Kidney tubule cell (primary cell): ENCODE data around the gene C6orf15.
A peak's percentile ranks its signal among the peaks of the same experiment; 100 is the strongest.

Experiments
- DNase-seq: peaks from one replicate; pipeline ENCODE4 v3.0.0-alpha.2; 2018; ENCODE audit warnings: low spot score

The C6orf15 gene

GRCh38 chr6:31112478-31112877, at the start of gene C6orf15:
TSS of gene C6orf15 (minus strand) at chr6:31112575. CDS start at chr6:31112555, 20 bp downstream.
- no peak for DNase-seq

GRCh38 chr6:31161216-31162126, 49.1 kb upstream of the C6orf15 start:
- DNase-seq: no peak

DNA sequence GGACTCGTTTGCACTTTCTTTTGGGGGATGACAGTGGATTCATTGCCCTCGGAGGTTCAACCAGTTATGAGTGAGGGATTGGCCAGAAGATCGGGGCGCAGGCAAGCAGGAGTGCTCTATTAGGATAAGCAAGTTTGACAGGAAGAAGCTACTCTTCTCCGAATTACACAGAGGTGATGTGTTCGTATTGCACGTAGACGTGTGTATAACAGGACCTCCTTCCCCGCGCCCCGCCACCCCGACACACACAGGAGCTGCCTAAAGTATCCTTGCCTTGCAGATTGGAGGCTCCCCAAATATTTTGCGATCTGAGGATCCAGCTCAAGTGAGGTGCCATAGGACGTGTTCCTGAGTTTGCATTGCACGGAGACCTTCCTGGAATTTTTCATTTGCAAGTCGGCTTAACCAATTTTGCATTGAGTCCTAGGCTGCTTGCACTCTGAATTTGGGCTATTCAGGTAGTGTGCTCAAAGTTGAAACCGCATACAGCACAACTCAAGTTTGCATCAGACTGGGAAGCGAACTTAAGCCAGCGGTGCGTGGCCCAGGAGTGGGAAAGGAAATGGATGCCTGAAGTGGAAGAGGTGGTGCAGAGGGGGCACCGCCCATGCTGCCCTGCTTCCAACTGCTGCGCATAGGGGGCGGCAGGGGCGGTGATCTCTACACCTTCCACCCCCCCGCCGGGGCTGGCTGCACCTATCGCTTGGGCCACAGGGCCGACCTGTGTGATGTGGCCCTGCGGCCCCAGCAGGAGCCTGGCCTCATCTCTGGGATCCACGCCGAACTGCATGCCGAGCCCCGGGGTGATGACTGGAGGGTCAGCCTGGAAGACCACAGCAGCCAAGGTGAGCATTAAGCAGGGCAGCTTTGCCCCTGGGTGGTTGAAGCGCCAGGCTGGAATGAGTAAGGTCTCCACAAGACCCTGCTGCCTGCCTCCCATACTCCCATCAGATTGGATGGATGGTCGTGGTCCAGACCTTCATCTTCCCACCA, 46.8 kb upstream of the C6orf15 start:
- DNase-seq: peak; percentile 57

GRCh38 chr6:31158140-31158862, 45.9 kb upstream of the C6orf15 start, which contains the start of gene TCF19:
TSS of gene TCF19 (plus strand) at chr6:31158589. CDS start at chr6:31159470, 881 bp downstream.
- DNase-seq: peak; percentile 99

DNA sequence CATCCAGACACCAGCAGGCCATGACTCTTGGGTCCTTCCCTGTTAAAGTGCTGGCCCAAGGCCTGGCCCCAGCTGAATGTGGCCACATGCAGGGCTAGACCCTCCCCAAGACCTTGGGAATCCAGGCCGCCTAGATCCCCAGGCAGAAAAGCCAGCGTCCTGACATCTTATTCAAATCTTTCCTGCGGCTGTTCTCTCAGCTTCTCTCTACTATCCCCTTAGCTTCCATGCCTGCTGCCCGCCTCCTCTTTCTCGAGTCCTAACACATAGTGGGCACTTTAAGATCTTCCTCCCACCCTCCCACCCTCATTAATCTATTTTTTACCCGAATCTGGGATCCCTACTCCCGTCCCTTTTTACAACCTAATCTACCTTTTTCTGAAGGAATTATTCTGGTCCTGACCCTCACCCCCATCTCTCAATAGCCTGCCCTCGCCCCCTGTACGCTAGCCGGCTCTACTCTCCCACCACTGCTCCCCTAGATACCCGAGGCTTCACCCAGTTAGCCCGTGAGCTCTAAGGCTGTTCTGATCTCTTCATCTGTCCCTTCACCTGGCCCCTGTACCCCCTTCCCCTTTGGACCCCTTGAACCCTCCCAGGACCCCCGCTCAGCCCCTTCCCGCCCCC, 45.3 kb upstream of the C6orf15 start, which contains the start of gene CCHCR1:
CCHCR1 (minus strand) TSS at position 290 of the 627 bp plus-strand sequence; CDS start at position 88, 202 bp downstream.
- DNase-seq: no peak

DNA sequence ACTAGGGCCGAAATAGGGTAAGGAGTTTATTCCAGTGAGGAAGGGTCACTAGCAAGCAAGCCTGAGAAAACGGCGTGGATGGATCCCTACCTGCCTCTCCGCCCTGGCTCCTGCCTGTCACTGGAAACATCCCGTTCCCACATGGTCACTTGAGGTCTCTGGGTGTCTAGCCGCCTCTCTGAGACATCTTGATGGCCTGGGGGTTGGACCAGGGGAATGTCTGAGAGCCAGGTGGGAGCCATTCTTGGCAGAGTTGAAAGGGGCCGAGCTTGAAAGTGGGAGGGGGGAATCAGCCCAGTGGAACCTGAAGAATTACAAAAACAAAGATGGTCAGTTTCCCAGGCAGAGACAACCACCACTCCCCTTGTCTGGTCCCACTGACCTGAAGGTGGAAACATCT, 44.3 kb upstream of the C6orf15 start:
- no peak for DNase-seq

DNA sequence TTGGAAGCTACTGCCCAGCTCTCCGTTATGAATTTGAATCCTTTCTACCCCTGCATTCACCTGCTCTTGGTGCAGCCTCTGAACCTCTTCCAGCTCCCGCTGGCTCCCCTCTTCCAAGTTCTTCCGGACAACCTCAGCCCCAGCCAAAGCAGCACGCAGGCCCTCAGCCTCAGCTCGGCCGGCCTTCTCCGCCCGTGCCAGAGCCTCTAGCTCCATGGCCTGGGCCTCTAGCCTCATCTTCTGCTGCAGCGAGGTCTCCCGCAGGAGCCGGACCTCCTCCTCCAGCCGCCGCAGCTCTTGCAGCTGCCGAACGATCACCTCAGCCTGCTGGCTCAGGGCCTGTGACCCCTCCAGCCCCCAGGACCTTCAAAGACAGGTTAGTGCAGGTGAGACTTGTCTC, 42.1 kb upstream of the C6orf15 start:
- no peak for DNase-seq

- DNase-seq: peak; percentile 81
Measured at GRCh38 chr6:31152781-31153180, 40.4 kb upstream of the C6orf15 start.

DNA sequence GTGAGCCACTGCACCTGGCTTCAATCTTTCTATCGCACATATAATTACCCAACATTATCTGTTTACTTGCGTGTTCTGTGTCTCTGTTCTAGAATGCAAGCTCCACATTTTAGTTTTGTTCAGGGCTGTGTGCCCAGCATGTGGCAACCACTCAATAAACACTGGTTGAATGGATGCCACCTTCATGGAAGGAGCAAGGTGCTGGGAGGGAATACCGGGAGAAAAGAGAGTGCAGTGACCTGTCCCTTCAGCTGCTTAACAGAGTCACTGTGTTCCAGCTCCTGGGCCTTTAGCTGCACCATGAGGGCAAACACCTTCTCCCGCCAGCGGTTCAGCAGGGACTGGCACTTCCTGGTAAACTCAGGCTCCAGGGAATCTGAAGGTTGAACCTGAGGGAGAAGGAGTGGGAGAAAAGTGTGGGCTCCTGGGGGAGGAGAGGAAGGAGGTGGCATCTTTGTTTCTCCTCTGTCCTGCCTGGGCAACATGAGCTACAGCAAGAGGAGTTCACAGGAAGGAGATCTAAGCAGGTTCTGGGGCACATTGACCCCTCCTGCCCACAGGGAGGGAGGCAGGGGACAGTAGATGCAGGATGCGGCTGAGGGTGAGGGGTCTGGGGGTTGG, 37.6 kb upstream of the C6orf15 start:
- no peak for DNase-seq

DNA sequence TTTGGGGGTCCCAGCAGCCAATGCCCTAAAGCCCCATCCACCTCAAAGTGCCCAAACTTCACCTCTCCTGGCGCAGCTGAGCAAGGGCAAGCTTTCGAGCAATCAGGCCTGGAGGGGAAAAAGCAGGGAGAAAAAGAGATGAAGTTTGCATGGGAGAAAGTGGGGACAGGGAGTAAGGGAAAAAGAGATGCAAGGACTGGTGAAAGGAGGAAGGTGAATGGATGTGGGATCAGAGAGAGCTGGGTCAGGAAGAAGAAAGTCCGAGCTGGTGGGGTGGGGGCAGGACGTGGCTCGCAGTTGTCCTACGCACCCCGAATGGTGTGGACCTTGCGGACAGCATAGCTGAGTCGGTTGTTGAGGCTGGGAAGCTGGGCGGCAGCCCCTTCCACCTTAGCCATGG, 33.0 kb upstream of the C6orf15 start:
- DNase-seq: no peak

GRCh38 chr6:31144970-31145340, 32.6 kb upstream of the C6orf15 start:
- DNase-seq: no peak

DNA sequence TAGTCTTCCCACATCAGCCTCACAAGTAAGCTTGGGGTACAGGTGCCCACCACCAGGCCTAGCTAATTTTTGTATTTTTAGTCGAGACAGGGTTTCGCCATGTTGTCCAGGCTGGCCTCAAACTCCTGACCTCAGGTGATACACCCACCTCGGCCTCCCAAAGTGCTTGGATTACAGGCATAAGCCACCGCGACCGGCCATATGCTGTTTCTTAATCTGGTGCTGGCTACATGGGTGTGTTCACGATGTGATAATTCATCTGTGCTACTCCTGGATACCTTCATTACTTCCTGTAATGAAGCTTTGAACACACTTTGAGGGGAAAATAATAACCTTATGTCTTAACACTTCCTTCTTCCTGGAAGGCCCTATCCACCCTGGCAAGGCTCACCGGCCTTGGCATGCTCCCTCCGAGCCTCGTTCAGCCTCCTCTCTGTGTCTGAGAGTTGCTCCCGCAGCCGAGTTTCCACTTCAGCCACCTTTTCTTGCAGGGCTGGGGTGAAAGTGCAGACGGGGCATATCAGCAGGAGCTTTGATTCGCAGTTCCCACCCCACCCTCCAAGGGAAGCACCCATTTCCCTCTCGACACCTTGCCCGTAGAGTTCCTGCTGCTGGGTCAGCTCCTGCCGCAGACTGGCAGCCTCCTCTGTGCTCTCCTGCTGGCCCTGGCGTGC, 32.1 kb upstream of the C6orf15 start:
- DNase-seq: no peak

GRCh38 chr6:31143148-31143547, 30.8 kb upstream of the C6orf15 start:
- DNase-seq: peak; percentile 67

GRCh38 chr6:31142361-31142761, 30.0 kb upstream of the C6orf15 start:
- DNase-seq: no peak

- DNase-seq: no peak
Measured at GRCh38 chr6:31140643-31141042, 28.3 kb upstream of the C6orf15 start.

- DNase-seq: peak; percentile 91
Measured at GRCh38 chr6:31139599-31139998, 27.2 kb upstream of the C6orf15 start.

DNA sequence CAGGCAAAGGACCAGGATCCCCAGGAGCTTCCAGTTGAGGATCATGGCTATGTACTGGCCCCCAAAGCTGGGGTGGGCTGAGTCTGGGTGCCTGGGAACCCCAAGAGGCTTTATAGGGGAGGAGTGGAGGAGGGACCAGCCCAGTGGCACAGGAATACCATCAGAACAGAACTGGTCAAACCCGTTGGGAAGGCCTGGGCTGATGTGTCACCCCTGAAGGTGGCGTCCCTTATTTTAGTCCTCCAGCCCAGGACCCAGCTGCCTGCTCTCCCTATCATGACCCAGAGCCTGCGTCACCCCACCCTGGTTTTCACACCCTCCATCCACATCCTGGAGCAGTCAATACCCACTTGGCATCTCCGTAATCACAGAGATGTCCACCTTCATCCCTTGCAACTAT, 26.6 kb upstream of the C6orf15 start, which contains the start of gene PSORS1C2:
PSORS1C2 (minus strand) TSS at position 85 of the 400 bp plus-strand sequence; CDS start at position 45, 40 bp downstream.
- DNase-seq: no peak

DNA sequence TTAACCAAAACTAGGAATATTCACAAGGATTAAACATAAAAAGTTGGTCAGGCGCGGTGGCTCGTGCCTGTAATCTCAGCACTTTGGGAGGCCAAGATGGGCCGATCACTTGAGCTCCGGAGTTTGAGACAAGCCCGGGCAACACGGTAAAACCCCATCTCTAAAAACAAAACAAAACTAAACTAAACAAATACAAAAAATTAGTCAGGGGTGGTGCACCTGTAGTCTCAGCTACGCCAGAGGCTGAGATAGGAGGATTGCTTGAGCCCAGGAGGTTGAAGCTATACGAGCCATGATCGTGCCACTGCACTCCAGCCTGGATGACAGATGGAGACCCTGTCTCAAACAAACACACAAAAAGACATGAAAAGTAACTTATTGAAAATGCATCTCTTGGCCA, 23.3 kb upstream of the C6orf15 start:
- no peak for DNase-seq

- DNase-seq: no peak
Measured at GRCh38 chr6:31132806-31133205, 20.4 kb upstream of the C6orf15 start.

DNA sequence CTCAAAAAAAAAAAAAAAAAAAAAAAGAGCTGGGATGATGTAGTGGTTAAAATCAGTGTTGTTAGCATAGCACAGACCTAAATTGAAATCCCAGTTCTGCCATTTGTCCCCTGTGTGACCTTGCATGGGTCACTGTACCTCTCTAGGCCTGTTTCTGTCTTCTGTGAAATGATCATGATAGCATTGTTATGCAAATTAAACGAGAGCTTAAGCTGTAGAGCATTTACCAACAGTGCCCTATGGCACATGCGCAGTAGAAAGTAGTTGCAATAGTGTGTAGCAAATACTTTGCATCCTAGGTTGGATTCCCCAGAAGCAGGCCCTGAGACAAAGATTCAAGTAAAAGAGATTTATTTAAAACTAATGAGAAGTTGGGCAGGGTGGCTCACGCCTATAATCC, 19.2 kb upstream of the C6orf15 start:
- DNase-seq: no peak
